ENCODE measurements around the gene PSEN1. TPM values are rescaled to one million over a fixed set of nuclear protein-coding genes. Genes with fewer than 3 reads are reported as not detected.
"Not testable (repeated sequence)": the region's sequence is repeated elsewhere in the genome, so short reads cannot be mapped to it uniquely, and the experiment has no call there.

PSEN1 gene
- total RNA-seq, 1 experiment from 2014 or later: 39.3 TPM

GRCh38 chr14:73176685-73177084 is 40.4 kb downstream of the PSEN1 start:
- ATAC-seq (no peak), DNase-seq (ENCODE audit: low read depth, low spot score) (no peak)
- no peak overlapping the region for H3K4me3 ChIP-seq (ENCODE audit: low read depth in 2 of 2, low read length in 2 of 2)
- intact Hi-C loops (cut with micrococcal nuclease; ENCODE audit: unreplicated experiment) (loop anchor here (10.0 kb wide), 1 partner anchor 98 kb away; no protein-coding TSS in a partner anchor), in situ Hi-C loops (cut with HindIII; ENCODE audit: low pct_unique_long_range_greater_than_20kb, low sequenced_read_pairs) (no loop called here)
- no peaks in the 10 kb centered on the region for H3K27me3 ChIP-seq (ENCODE audit: control insufficient read depth, insufficient read depth, low read length)
- no peaks in the 10 kb centered on the region for H3K9me3 ChIP-seq (ENCODE audit: control insufficient read depth, insufficient read depth, low read depth, low read length)
- BruUV-seq (replicated peaks): no TSS peak
- ChIA-PET POLR2A (interaction anchor here (0.7 kb wide), 1 partner anchor 461 kb away, joined by 3 read pairs; no protein-coding TSS in a partner anchor), CTCF (interaction anchor here (0.6 kb wide), 1 partner anchor 240 kb away, joined by 4 read pairs; no protein-coding TSS in a partner anchor)
- peaks cover 9% of the 10 kb centered on the region for H3K36me3 ChIP-seq (ENCODE audit: control insufficient read depth, insufficient read depth, low read length)
- TF ChIP-seq CTCF (IDR thresholded peaks at IDR 0.05): no peak
- TF ChIP-seq REST (IDR thresholded peaks at IDR 0.05; ENCODE audit: insufficient read depth in 1 of 2, low read depth in 2 of 2, low read length in 1 of 2): no peak
- TF ChIP-seq SIN3A (IDR thresholded peaks at IDR 0.05; ENCODE audit: borderline replicate concordance, insufficient read depth, low read depth, low read length): no peak
- TF ChIP-seq POLR2AphosphoS5 (IDR thresholded peaks at IDR 0.05; ENCODE audit: low read depth, low read length): no peak
- no peak for TF ChIP-seq TCF7L2 (IDR thresholded peaks at IDR 0.05; ENCODE audit: low read depth, low read length)
- no peak overlapping the region for H3K27ac ChIP-seq (ENCODE audit: low read length)
- no peaks in the 10 kb centered on the region; the same call in 1 of the 2 replicates for H3K4me1 ChIP-seq (ENCODE audit: control insufficient read depth, insufficient read depth, low read length)

GRCh38 chr14:73180385-73180805 is 44.1 kb downstream of the PSEN1 start:
- DNase-seq (ENCODE audit: low read depth, low spot score) (no peak), ATAC-seq (no peak)
- TF ChIP-seq TCF7L2 (IDR thresholded peaks at IDR 0.05; ENCODE audit: low read depth, low read length) (no peak), CTCF (IDR thresholded peaks at IDR 0.05) (no peak), REST (IDR thresholded peaks at IDR 0.05; ENCODE audit: insufficient read depth in 1 of 2, low read depth in 2 of 2, low read length in 1 of 2) (no peak), POLR2AphosphoS5 (IDR thresholded peaks at IDR 0.05; ENCODE audit: low read depth, low read length) (no peak), SIN3A (IDR thresholded peaks at IDR 0.05; ENCODE audit: borderline replicate concordance, insufficient read depth, low read depth, low read length) (no peak)
- Histone ChIP-seq H3K4me3 (ENCODE audit: low read depth in 2 of 2, low read length in 2 of 2) (no peak overlapping the region), H3K27ac (ENCODE audit: low read length) (no peak overlapping the region), H3K36me3 (ENCODE audit: control insufficient read depth, insufficient read depth, low read length) (peaks cover 3% of the 10 kb centered on the region; the same call in 1 of the 2 replicates), H3K9me3 (ENCODE audit: control insufficient read depth, insufficient read depth, low read depth, low read length) (no peaks in the 10 kb centered on the region), H3K27me3 (ENCODE audit: control insufficient read depth, insufficient read depth, low read length) (no peaks in the 10 kb centered on the region), H3K4me1 (ENCODE audit: control insufficient read depth, insufficient read depth, low read length) (no peaks in the 10 kb centered on the region; the same call in 1 of the 2 replicates)
- BruUV-seq (replicated peaks): no TSS peak
- intact Hi-C loops (cut with micrococcal nuclease; ENCODE audit: unreplicated experiment) (no loop called here), in situ Hi-C loops (cut with HindIII; ENCODE audit: low pct_unique_long_range_greater_than_20kb, low sequenced_read_pairs) (no loop called here)
- POLR2A ChIA-PET: no interaction called here
- CTCF ChIA-PET: no interaction called here

GRCh38 chr14:73180969-73181368 is 44.7 kb downstream of the PSEN1 start:
- in situ Hi-C loops (cut with HindIII; ENCODE audit: low pct_unique_long_range_greater_than_20kb, low sequenced_read_pairs); H3K27ac ChIP-seq (ENCODE audit: low read length); H3K4me1 ChIP-seq (ENCODE audit: control insufficient read depth, insufficient read depth, low read length); CTCF ChIA-PET; H3K36me3 ChIP-seq (ENCODE audit: control insufficient read depth, insufficient read depth, low read length); POLR2A ChIA-PET; ATAC-seq; H3K27me3 ChIP-seq (ENCODE audit: control insufficient read depth, insufficient read depth, low read length); H3K9me3 ChIP-seq (ENCODE audit: control insufficient read depth, insufficient read depth, low read depth, low read length); DNase-seq (ENCODE audit: low read depth, low spot score); intact Hi-C loops (cut with micrococcal nuclease; ENCODE audit: unreplicated experiment); H3K4me3 ChIP-seq (ENCODE audit: low read depth in 2 of 2, low read length in 2 of 2); BruUV-seq (replicated peaks): not testable (repeated sequence)

Data from Panc1 (cell line).